Right lobe of liver (tissue), 4 donors: ENCODE results near the gene TSPAN4.

Source experiments
- POLR2A ChIP-seq: fragments of 450-650 bp; IDR thresholded peaks from one replicate; pipeline ENCODE4 v1.6.1; 2017; ENCODE audit warnings: antibody characterized with exemption, mild to moderate bottlenecking
- TF ChIP-seq, protein P1 (sequence below), 4 donors: fragments of 200-600 bp in 3 of 4; fragments of 450-650 bp in 1 of 4; IDR thresholded peaks; one replicate each; pipeline versions ENCODE4 v1.5.1 to v1.8.0; 2016 to 2022; ENCODE audit warnings: antibody characterized with exemption in 4 of 4, mild to moderate bottlenecking in 2 of 4
- donor health status: DM: no; HTN: no; CAD: no.
- donor health status: DM: no; HTN: no; CAD: no.
- donor health status: DM: no; HTN: yes; CAD: no.

DNA sequence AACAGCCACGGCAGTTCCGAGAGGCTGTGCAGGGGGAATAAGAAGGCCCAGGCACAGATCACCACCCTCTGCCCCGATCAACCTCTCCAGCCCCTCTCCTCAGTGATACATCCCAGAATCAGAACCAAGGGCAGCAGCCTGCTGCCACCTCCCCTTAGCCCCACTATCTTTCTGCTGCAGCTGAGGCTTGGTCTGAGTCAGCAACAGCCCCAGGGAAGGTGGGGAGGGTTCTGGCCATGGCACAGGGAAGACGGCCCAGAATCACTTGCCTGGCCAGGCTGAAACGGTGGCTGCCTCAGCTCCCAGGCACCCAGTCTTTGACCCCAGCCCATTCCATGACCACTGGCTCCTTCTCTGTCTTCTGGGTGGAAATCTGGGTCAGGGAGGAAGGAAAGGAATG lies 65.6 kb downstream of the TSPAN4 start:
- TF ChIP-seq, protein P1, sequence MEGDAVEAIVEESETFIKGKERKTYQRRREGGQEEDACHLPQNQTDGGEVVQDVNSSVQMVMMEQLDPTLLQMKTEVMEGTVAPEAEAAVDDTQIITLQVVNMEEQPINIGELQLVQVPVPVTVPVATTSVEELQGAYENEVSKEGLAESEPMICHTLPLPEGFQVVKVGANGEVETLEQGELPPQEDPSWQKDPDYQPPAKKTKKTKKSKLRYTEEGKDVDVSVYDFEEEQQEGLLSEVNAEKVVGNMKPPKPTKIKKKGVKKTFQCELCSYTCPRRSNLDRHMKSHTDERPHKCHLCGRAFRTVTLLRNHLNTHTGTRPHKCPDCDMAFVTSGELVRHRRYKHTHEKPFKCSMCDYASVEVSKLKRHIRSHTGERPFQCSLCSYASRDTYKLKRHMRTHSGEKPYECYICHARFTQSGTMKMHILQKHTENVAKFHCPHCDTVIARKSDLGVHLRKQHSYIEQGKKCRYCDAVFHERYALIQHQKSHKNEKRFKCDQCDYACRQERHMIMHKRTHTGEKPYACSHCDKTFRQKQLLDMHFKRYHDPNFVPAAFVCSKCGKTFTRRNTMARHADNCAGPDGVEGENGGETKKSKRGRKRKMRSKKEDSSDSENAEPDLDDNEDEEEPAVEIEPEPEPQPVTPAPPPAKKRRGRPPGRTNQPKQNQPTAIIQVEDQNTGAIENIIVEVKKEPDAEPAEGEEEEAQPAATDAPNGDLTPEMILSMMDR (IDR thresholded peaks at IDR 0.05), result no peak
- TF ChIP-seq POLR2A, result no peak
